Transverse colon (tissue), 4 donors: Measurements from ENCODE around the gene PPARD.

ENCODE experiments used
- CTCF ChIP-seq, 5 experiments: fragments of 200-600 bp in 3 of 5; fragments of 450-650 bp in 2 of 5; sonication (generic) in 3 of 5; IDR thresholded peaks; 1 replicate in 2 of 5; 2 replicates in 3 of 5; pipeline ENCODE4 v1.5.1; 2016 to 2017; ENCODE audit warnings: antibody characterized with exemption in 5 of 5, inconsistent platforms in 3 of 5, mild to moderate bottlenecking in 2 of 5, moderate library complexity in 1 of 5
- POLR2A ChIP-seq: fragments of 450-650 bp; IDR thresholded peaks from one replicate; pipeline ENCODE4 v1.6.1; 2016; ENCODE audit warnings: antibody characterized with exemption, mild to moderate bottlenecking, moderate library complexity
- POLR2AphosphoS5 ChIP-seq, 3 donors: sonication (generic); formaldehyde crosslinking; IDR thresholded peaks; one replicate each; pipeline ENCODE4 v1.6.1; 2016; ENCODE audit warnings: antibody characterized with exemption in 3 of 3

- TF ChIP-seq CTCF (IDR thresholded peaks at IDR 0.05), result no peak
- TF ChIP-seq POLR2AphosphoS5 (IDR thresholded peaks at IDR 0.05), result no peak
- TF ChIP-seq POLR2A, result no peak
Observed at GRCh38 chr6:35409245-35409644, 66.9 kb downstream of the PPARD start.
